PC-9 (cell line): ENCODE data around the gene FBXO10. TPM values are rescaled to one million over a fixed set of nuclear protein-coding genes. Genes with fewer than 3 reads are reported as not detected.
A peak's percentile ranks its signal among the peaks of the same experiment; 100 is the strongest.

Source experiments
- Bru-seq: library from RNA; stranded (reverse); fragments of 400-500 nt; gene quantifications from one replicate; lab custom pipeline; 2021; lab: Mats Ljungman, UMichigan
- BruChase-seq, 2 experiments: library from RNA; stranded (reverse); fragments of 400-500 nt; gene quantifications; one replicate each; lab custom pipeline; 2021; lab: Mats Ljungman, UMichigan
- BruUV-seq: library from RNA; stranded (reverse); fragments of 400-500 nt; replicated peaks from 2 replicates; lab custom pipeline; 2021; lab: Mats Ljungman, UMichigan
- CTCF ChIA-PET: fragments of 300-600 bp; sonication (Branson Sonifier 250); formaldehyde crosslinking; loops from one replicate; lab custom pipeline; 2022; ENCODE audit warnings: antibody characterized with exemption; lab: Charles Lee
- POLR2A ChIA-PET: fragments of 300-600 bp; sonication (Branson Sonifier 250); formaldehyde crosslinking; loops from one replicate; lab custom pipeline; 2022; ENCODE audit warnings: antibody characterized with exemption; ENCODE audit not compliant: unreplicated experiment; lab: Charles Lee
- DNase-seq, 2 experiments: peaks; one replicate each; pipeline versions ENCODE4 v3.0.0 to v3.0.0-alpha.2; 2015 to 2022; ENCODE audit warnings: mixed read lengths in 1 of 2
- H2AFZ ChIP-seq: fragments of 200-600 bp; sonication (generic); 2 replicates; pipeline ENCODE4 v1.8.1; 2017; ENCODE audit warnings: antibody characterized with exemption
- H3F3A ChIP-seq: fragments of 200-600 bp; sonication (generic); 2 replicates; pipeline ENCODE4 v1.8.1; 2017; ENCODE audit warnings: antibody characterized with exemption, mild to moderate bottlenecking, low read depth; ENCODE audit not compliant: insufficient read depth
- H3K27ac ChIP-seq: fragments of 200-600 bp; sonication (generic); 2 replicates; pipeline ENCODE4 v1.6.1; 2016; ENCODE audit warnings: mixed run types
- H3K27me3 ChIP-seq: fragments of 200-600 bp; sonication (generic); 2 replicates; pipeline ENCODE4 v1.6.1; 2016; ENCODE audit warnings: low read depth, mixed run types; ENCODE audit not compliant: insufficient read depth
- H3K36me3 ChIP-seq: fragments of 200-600 bp; sonication (generic); 2 replicates; pipeline ENCODE4 v1.6.1; 2016; ENCODE audit warnings: low read depth, mixed run types
- H3K4me1 ChIP-seq: fragments of 200-600 bp; sonication (generic); replicated peaks from 2 replicates; pipeline ENCODE4 v1.6.1; 2016; ENCODE audit warnings: mixed run types; ENCODE audit not compliant: insufficient read depth
- H3K4me2 ChIP-seq: fragments of 200-600 bp; sonication (generic); 2 replicates; pipeline ENCODE4 v1.6.1; 2017; ENCODE audit warnings: mixed run types
- H3K4me3 ChIP-seq: fragments of 200-600 bp; sonication (generic); 2 replicates; pipeline ENCODE4 v1.6.1; 2016; ENCODE audit warnings: mixed run types
- H3K79me2 ChIP-seq: fragments of 200-600 bp; sonication (generic); 2 replicates; pipeline ENCODE4 v1.6.1; 2017; ENCODE audit warnings: low read depth, mixed run types
- H3K9me2 ChIP-seq: fragments of 200-600 bp; sonication (generic); 2 replicates; pipeline ENCODE4 v1.8.1; 2017; ENCODE audit warnings: mild to moderate bottlenecking; ENCODE audit not compliant: insufficient read depth
- H3K9me3 ChIP-seq: fragments of 200-600 bp; sonication (generic); 2 replicates; pipeline ENCODE4 v1.8.1; 2016; ENCODE audit warnings: low read depth; ENCODE audit not compliant: insufficient read depth
- H4K20me1 ChIP-seq: fragments of 200-600 bp; sonication (generic); 2 replicates; pipeline ENCODE4 v1.8.1; 2017; ENCODE audit not compliant: insufficient read depth
- EZH2 ChIP-seq: fragments of 200-600 bp; sonication (generic); IDR thresholded peaks from 2 replicates; pipeline ENCODE4 v1.8.0; 2017; ENCODE audit warnings: antibody characterized with exemption, low read depth
- intact Hi-C: fragments of 100-400 bp; cut with micrococcal nuclease; formaldehyde crosslinking; loops from one replicate; pipeline ENCODE4 v1.10.0; 2022; ENCODE audit not compliant: unreplicated experiment
- long read RNA-seq: library from polyadenylated mRNA; stranded (forward); transcript quantifications from one replicate; pipeline ENCODE4 v2.0.0, GENCODE V29; 2022
- total RNA-seq: library from RNA; stranded (reverse); gene quantifications from 2 replicates; pipeline ENCODE4 v1.2.3, GENCODE V29; 2021
- TF ChIP-seq, protein P1 (sequence below): fragments of 200-600 bp; sonication (generic); conservative IDR thresholded peaks from 2 replicates; pipeline ENCODE4 v1.6.1; 2017; ENCODE audit warnings: mixed run types, antibody characterized with exemption, mild to moderate bottlenecking, moderate library complexity

FBXO10 gene, protein sequence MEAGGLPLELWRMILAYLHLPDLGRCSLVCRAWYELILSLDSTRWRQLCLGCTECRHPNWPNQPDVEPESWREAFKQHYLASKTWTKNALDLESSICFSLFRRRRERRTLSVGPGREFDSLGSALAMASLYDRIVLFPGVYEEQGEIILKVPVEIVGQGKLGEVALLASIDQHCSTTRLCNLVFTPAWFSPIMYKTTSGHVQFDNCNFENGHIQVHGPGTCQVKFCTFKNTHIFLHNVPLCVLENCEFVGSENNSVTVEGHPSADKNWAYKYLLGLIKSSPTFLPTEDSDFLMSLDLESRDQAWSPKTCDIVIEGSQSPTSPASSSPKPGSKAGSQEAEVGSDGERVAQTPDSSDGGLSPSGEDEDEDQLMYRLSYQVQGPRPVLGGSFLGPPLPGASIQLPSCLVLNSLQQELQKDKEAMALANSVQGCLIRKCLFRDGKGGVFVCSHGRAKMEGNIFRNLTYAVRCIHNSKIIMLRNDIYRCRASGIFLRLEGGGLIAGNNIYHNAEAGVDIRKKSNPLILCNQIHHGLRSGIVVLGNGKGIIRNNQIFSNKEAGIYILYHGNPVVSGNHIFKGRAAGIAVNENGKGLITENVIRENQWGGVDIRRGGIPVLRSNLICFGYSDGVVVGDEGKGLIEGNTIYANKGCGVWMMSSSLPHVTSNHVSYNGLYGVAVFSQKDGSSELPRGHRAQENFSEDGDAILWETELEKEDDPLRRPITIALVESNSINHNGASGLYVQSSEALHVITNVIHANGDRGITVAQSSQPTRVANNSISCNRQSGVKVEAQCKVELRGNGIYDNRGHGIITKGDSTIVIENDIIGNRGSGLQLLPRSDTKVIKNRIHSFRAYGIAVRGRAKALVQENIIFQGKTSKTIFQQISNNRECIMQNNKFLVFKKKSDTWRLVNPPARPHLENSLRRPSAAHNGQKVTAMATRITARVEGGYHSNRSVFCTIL
- 3.4 and 3.7 TPM in 2 replicates for total RNA-seq
- Bru-seq, nascent RNA = percentile 46 among the genes with signal in this experiment
- percentile 50 among the genes with signal in this experiment for BruChase-seq, experiment 1, labeled RNA remaining after a 2-hour chase
- BruChase-seq, experiment 2, labeled RNA remaining after a 6-hour chase = percentile 53 among the genes with signal in this experiment
- long read RNA-seq = 0 reads

DNA sequence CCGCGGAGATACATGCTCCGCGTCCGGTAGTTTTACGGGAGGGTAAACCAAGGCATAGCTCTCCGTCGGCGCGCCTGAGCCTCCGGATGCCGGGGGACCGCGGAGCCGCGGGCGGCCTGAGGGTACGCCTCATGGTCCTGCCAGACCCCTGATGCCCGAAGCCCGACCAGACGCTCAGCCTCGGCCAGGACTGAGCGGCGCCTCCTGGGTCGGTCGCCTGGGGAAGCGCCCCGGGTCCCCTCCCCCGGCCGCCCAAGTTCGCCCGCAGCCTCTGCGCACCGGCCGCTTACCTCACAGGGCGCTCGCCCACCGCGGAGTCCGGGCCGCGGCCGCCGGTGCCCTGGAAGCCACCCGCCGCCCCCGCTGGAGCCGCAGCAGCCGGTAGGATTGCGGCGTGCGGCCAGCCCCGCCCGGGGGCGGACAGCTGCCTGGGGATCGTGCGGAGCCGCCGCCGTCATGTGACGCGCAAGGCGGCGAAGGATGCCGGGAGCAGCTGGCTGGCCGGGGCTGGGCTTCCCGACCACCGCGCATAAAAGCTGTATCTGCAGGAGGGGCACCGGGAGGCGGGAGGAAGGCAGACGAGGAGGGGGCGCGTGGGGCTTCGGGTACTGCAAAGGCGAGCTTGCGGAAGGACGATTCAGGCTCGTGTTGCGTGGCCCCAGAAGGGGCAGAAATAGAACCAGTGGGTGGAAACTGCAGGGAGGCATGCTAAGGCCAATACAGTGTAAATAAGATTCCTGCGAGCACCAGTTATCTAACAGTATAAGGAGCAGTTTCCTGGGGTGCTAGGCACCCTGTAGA is at the start of gene FBXO10:
FBXO10 (minus strand) TSS at position 460 of the 801 bp plus-strand sequence. CDS start 34,612 bp downstream, outside the sequence.
- H3K79me2 ChIP-seq = no peaks in the 10 kb centered on the region
- intact Hi-C loops = no loop called here
- ChIA-PET CTCF (no interaction called here), POLR2A (no interaction called here)
- no TSS peak for BruUV-seq
- no peaks in the 10 kb centered on the region for H3K4me1 ChIP-seq
- no peak within 1 kb of the TSS for H3K4me3 ChIP-seq
- H3F3A ChIP-seq = no peaks in the 10 kb centered on the region
- no peaks in the 10 kb centered on the region for H3K27me3 ChIP-seq
- TF ChIP-seq EZH2 = no peak
- TF ChIP-seq, protein P1, sequence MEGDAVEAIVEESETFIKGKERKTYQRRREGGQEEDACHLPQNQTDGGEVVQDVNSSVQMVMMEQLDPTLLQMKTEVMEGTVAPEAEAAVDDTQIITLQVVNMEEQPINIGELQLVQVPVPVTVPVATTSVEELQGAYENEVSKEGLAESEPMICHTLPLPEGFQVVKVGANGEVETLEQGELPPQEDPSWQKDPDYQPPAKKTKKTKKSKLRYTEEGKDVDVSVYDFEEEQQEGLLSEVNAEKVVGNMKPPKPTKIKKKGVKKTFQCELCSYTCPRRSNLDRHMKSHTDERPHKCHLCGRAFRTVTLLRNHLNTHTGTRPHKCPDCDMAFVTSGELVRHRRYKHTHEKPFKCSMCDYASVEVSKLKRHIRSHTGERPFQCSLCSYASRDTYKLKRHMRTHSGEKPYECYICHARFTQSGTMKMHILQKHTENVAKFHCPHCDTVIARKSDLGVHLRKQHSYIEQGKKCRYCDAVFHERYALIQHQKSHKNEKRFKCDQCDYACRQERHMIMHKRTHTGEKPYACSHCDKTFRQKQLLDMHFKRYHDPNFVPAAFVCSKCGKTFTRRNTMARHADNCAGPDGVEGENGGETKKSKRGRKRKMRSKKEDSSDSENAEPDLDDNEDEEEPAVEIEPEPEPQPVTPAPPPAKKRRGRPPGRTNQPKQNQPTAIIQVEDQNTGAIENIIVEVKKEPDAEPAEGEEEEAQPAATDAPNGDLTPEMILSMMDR = no peak
- no peak within 1 kb of the TSS for H3K4me2 ChIP-seq
- no peaks in the 10 kb centered on the region for H3K9me2 ChIP-seq
- no peak within 1 kb of the TSS for H3K27ac ChIP-seq
- H3K36me3 ChIP-seq = no peaks in the 10 kb centered on the region
- DNase-seq = no peak
- H2AFZ ChIP-seq = no peak within 1 kb of the TSS
- H4K20me1 ChIP-seq = no peaks in the 10 kb centered on the region; the same call in 1 of the 2 replicates
- H3K9me3 ChIP-seq = no peaks in the 10 kb centered on the region

DNA sequence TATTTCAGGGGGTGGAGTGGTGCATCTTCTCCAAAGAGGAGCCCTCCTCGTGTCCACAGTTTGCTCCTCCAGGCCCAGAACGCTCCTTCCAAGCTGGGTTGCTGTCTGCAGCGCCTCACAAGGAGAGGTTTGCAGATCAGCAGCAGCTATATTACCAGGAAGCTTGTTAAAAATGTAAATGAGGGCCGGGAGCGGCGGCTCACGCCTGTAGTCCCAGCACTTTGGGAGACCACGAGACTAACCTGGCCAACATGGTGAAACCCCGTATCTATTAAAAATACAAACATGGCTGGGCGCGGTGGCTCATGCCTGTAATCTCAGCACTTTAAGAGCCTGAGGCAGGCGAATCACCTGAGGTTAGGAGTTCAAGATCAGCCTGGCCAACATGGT is 49.6 kb upstream of the FBXO10 start:
- CTCF ChIA-PET = no interaction called here
- BruUV-seq = no TSS peak
- POLR2A ChIA-PET = interaction anchor here (0.6 kb wide), 1 partner anchor 331 kb away, joined by 7 read pairs; no protein-coding TSS in a partner anchor

More for the DNA sequence above, 49.6 kb upstream of the FBXO10 start:
- Histone ChIP-seq H3K4me2 (no peak overlapping the region), H3K27me3 (no peaks in the 10 kb centered on the region), H3K9me3 (no peaks in the 10 kb centered on the region), H3F3A (no peaks in the 10 kb centered on the region), H3K27ac (no peak overlapping the region), H3K79me2 (no peaks in the 10 kb centered on the region), H3K4me3 (no peak overlapping the region), H3K9me2 (no peaks in the 10 kb centered on the region), H3K36me3 (no peaks in the 10 kb centered on the region), H3K4me1 (no peaks in the 10 kb centered on the region), H4K20me1 (no peaks in the 10 kb centered on the region), H2AFZ (no peak overlapping the region)
- intact Hi-C loops = no loop called here
- no peak for DNase-seq
- TF ChIP-seq, protein P1 = no peak
- no peak for TF ChIP-seq EZH2
